Measurements from ENCODE around the gene PRAME.

DNA sequence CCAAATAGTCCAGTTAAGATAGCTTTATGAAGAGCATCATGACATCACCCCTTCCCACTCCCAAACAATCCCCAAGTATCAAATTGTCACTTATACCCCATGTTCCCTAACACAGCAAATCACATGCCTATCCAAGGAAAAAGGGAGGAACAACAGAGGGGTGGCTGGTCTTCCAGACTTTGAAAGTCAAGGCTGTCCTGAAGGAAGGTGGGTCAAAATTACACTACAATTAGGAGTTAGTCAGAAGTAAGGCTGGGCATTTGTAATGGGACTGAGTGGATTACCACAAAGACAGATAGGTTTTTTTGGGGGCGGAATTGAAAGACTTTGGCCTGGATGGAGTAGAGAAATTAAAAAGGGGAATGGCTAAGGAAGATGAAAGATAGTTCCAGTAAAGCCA, 5.9 kb downstream of the PRAME start:
- TF ChIP-seq EZH2 (IDR thresholded peaks at IDR 0.05; ENCODE audit: low read depth): no peak
- TF ChIP-seq, protein P1, sequence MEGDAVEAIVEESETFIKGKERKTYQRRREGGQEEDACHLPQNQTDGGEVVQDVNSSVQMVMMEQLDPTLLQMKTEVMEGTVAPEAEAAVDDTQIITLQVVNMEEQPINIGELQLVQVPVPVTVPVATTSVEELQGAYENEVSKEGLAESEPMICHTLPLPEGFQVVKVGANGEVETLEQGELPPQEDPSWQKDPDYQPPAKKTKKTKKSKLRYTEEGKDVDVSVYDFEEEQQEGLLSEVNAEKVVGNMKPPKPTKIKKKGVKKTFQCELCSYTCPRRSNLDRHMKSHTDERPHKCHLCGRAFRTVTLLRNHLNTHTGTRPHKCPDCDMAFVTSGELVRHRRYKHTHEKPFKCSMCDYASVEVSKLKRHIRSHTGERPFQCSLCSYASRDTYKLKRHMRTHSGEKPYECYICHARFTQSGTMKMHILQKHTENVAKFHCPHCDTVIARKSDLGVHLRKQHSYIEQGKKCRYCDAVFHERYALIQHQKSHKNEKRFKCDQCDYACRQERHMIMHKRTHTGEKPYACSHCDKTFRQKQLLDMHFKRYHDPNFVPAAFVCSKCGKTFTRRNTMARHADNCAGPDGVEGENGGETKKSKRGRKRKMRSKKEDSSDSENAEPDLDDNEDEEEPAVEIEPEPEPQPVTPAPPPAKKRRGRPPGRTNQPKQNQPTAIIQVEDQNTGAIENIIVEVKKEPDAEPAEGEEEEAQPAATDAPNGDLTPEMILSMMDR (conservative IDR thresholded peaks at IDR 0.05): no peak
